Measurements from ENCODE around the gene USP31. TPM values are rescaled to one million over a fixed set of nuclear protein-coding genes. Genes with fewer than 3 reads are reported as not detected.

Gene USP31
- total and polyA plus RNA-seq, 2 of the 13 experiments (the other 11 are each of a cell fraction or from before 2014, with no cell fraction given) = 22.5 to 23.3 TPM

DNA sequence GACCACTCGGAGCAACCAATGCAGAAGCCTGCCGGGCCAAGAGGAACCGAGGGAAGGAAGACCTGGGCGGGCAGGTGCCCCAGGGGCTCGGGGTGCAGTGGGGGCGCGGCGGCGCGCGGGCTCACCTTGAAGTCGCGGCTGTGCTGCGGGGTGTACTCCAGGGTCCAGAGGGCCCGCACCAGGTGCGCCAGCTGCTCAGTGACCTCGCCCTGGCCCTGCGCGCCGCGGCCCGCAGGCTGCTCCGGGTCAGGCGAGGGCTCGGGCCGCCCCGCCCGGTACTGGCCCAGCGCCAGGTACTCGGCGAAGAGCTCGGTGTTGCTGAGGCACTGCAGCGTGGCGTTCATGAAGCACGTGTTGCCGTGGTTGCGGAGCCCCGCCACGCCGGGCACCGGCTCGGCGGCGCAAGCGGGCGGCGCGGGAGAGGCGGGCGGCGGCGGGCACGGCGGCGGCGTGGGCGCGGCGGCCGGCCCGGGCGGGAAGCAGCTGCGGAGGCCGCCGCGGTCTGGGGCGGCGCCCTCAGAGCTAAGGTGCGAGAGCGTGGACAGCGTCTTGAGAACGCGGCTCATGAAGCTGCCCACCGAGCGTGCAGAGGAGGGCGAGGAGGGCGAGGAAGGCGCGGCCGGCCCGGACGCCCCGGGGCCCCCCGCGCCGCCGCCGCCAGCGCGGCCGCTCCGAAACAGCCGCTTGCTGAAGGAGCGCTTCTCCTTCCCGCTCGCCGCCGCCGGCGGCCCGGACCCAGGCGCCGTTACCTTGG is 562 bp downstream of the USP31 start (continued):
- TF ChIP-seq ZNF264 (CRISPR knock-in tag; IDR thresholded peaks at IDR 0.05) (no peak), ZNF280B (CRISPR knock-in tag; IDR thresholded peaks at IDR 0.05; ENCODE audit: borderline replicate concordance) (0 out of 2 replicates have a peak, but pooled peaks have one; percentile 76), KDM5B (CRISPR knock-in tag; IDR thresholded peaks at IDR 0.05; ENCODE audit: borderline replicate concordance) (peak; percentile 93; the same call in 1 of the 2 replicates), HOMEZ (CRISPR knock-in tag; IDR thresholded peaks at IDR 0.05; ENCODE audit: low read depth) (no peak), ZNF646 (CRISPR knock-in tag; IDR thresholded peaks at IDR 0.05) (no peak), ZNF33B (CRISPR knock-in tag; IDR thresholded peaks at IDR 0.05) (0 out of 2 replicates have a peak, but pooled peaks have one; percentile 29), ZNF513 (CRISPR knock-in tag; conservative IDR thresholded peaks at IDR 0.05) (no peak), ZNF441 (CRISPR knock-in tag; IDR thresholded peaks at IDR 0.05; ENCODE audit: borderline replicate concordance) (peak; percentile 72; the same call in 1 of the 2 replicates), SNAPC2 (CRISPR knock-in tag; IDR thresholded peaks at IDR 0.05) (0 out of 2 replicates have a peak, but pooled peaks have one; percentile 26), SCMH1 (CRISPR knock-in tag; IDR thresholded peaks at IDR 0.05; ENCODE audit: borderline replicate concordance) (no peak), KMT2B (CRISPR knock-in tag; IDR thresholded peaks at IDR 0.05) (peak; percentile 46; the same call in 1 of the 2 replicates)
- TF ChIP-seq, protein P1, sequence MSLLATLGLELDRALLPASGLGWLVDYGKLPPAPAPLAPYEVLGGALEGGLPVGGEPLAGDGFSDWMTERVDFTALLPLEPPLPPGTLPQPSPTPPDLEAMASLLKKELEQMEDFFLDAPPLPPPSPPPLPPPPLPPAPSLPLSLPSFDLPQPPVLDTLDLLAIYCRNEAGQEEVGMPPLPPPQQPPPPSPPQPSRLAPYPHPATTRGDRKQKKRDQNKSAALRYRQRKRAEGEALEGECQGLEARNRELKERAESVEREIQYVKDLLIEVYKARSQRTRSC (CRISPR knock-in tag; IDR thresholded peaks at IDR 0.05; ENCODE audit: low read depth) = peak; percentile 67; the same call in 1 of the 2 replicates
- TF ChIP-seq, protein P2, sequence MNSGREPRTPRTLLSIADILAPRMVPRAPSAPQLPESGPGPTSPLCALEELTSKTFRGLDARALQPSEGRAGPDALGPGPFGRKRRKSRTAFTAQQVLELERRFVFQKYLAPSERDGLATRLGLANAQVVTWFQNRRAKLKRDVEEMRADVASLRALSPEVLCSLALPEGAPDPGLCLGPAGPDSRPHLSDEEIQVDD (CRISPR knock-in tag; IDR thresholded peaks at IDR 0.05; ENCODE audit: borderline replicate concordance) = no peak

All from HepG2 (cell line).